Measurements from ENCODE around the gene FAM117A. TPM values are rescaled to one million over a fixed set of nuclear protein-coding genes. Genes with fewer than 3 reads are reported as not detected.

Gene FAM117A
- total and polyA plus RNA-seq, 10 of the 15 experiments (the other 5 are each of a cell fraction or from before 2014, with no cell fraction given), result 2.1 to 29.6 (median 20.0) TPM

- TF ChIP-seq, protein P1, sequence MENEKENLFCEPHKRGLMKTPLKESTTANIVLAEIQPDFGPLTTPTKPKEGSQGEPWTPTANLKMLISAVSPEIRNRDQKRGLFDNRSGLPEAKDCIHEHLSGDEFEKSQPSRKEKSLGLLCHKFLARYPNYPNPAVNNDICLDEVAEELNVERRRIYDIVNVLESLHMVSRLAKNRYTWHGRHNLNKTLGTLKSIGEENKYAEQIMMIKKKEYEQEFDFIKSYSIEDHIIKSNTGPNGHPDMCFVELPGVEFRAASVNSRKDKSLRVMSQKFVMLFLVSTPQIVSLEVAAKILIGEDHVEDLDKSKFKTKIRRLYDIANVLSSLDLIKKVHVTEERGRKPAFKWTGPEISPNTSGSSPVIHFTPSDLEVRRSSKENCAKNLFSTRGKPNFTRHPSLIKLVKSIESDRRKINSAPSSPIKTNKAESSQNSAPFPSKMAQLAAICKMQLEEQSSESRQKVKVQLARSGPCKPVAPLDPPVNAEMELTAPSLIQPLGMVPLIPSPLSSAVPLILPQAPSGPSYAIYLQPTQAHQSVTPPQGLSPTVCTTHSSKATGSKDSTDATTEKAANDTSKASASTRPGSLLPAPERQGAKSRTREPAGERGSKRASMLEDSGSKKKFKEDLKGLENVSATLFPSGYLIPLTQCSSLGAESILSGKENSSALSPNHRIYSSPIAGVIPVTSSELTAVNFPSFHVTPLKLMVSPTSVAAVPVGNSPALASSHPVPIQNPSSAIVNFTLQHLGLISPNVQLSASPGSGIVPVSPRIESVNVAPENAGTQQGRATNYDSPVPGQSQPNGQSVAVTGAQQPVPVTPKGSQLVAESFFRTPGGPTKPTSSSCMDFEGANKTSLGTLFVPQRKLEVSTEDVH (IDR thresholded peaks at IDR 0.05; ENCODE audit: low read depth, partially characterized antibody), result no peak
- TF ChIP-seq, protein P2, sequence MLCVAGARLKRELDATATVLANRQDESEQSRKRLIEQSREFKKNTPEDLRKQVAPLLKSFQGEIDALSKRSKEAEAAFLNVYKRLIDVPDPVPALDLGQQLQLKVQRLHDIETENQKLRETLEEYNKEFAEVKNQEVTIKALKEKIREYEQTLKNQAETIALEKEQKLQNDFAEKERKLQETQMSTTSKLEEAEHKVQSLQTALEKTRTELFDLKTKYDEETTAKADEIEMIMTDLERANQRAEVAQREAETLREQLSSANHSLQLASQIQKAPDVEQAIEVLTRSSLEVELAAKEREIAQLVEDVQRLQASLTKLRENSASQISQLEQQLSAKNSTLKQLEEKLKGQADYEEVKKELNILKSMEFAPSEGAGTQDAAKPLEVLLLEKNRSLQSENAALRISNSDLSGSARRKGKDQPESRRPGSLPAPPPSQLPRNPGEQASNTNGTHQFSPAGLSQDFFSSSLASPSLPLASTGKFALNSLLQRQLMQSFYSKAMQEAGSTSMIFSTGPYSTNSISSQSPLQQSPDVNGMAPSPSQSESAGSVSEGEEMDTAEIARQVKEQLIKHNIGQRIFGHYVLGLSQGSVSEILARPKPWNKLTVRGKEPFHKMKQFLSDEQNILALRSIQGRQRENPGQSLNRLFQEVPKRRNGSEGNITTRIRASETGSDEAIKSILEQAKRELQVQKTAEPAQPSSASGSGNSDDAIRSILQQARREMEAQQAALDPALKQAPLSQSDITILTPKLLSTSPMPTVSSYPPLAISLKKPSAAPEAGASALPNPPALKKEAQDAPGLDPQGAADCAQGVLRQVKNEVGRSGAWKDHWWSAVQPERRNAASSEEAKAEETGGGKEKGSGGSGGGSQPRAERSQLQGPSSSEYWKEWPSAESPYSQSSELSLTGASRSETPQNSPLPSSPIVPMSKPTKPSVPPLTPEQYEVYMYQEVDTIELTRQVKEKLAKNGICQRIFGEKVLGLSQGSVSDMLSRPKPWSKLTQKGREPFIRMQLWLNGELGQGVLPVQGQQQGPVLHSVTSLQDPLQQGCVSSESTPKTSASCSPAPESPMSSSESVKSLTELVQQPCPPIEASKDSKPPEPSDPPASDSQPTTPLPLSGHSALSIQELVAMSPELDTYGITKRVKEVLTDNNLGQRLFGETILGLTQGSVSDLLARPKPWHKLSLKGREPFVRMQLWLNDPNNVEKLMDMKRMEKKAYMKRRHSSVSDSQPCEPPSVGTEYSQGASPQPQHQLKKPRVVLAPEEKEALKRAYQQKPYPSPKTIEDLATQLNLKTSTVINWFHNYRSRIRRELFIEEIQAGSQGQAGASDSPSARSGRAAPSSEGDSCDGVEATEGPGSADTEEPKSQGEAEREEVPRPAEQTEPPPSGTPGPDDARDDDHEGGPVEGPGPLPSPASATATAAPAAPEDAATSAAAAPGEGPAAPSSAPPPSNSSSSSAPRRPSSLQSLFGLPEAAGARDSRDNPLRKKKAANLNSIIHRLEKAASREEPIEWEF (IDR thresholded peaks at IDR 0.05; ENCODE audit: insufficient replicate concordance, low read depth, low read length), result no peak
- TF ChIP-seq GATAD2B (conservative IDR thresholded peaks at IDR 0.05; ENCODE audit: low read depth), result peak; percentile 86
- TF ChIP-seq NR2C1 (IDR thresholded peaks at IDR 0.05), result no peak
- TF ChIP-seq, protein P3, sequence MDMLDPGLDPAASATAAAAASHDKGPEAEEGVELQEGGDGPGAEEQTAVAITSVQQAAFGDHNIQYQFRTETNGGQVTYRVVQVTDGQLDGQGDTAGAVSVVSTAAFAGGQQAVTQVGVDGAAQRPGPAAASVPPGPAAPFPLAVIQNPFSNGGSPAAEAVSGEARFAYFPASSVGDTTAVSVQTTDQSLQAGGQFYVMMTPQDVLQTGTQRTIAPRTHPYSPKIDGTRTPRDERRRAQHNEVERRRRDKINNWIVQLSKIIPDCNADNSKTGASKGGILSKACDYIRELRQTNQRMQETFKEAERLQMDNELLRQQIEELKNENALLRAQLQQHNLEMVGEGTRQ (IDR thresholded peaks at IDR 0.05; ENCODE audit: borderline replicate concordance, low read depth, low read length), result no peak
- TF ChIP-seq, protein P4, sequence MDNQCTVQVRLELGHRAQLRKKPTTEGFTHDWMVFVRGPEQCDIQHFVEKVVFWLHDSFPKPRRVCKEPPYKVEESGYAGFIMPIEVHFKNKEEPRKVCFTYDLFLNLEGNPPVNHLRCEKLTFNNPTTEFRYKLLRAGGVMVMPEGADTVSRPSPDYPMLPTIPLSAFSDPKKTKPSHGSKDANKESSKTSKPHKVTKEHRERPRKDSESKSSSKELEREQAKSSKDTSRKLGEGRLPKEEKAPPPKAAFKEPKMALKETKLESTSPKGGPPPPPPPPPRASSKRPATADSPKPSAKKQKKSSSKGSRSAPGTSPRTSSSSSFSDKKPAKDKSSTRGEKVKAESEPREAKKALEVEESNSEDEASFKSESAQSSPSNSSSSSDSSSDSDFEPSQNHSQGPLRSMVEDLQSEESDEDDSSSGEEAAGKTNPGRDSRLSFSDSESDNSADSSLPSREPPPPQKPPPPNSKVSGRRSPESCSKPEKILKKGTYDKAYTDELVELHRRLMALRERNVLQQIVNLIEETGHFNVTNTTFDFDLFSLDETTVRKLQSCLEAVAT (IDR thresholded peaks at IDR 0.05), result peak; percentile 38; the same call in 1 of the 2 replicates
- TF ChIP-seq CTCF (IDR thresholded peaks at IDR 0.05 in 2 of 3, conservative IDR thresholded peaks at IDR 0.05 in 1 of 3; ENCODE audit: control insufficient read depth in 2 of 3, extremely low read depth in 1 of 3, insufficient read depth in 1 of 3, low read depth in 3 of 3, low read length in 3 of 3), result no peak
- peak; percentile 88 for TF ChIP-seq MTA2 (IDR thresholded peaks at IDR 0.05; ENCODE audit: low read depth)
- no peak for TF ChIP-seq PAX8 (IDR thresholded peaks at IDR 0.05)
- TF ChIP-seq POU2F2 (IDR thresholded peaks at IDR 0.05; ENCODE audit: borderline replicate concordance, low read depth, low read length), result 0 out of 3 replicates have a peak, but pooled peaks have one; percentile 51
- TF ChIP-seq NR2C2 (IDR thresholded peaks at IDR 0.05; ENCODE audit: borderline replicate concordance, control insufficient read depth, insufficient read length, low read depth), result no peak
- TF ChIP-seq NBN (IDR thresholded peaks at IDR 0.05), result peak; percentile 84
- peak; percentile 99 for TF ChIP-seq RUNX3 (IDR thresholded peaks at IDR 0.05; ENCODE audit: low read length)
- TF ChIP-seq NFYA (IDR thresholded peaks at IDR 0.05; ENCODE audit: borderline replicate concordance, low read depth, low read length), result no peak
Observed at GRCh38 chr17:49676276-49676868, 87.6 kb downstream of the FAM117A start (continued).

All from GM12878 (cell line).